ENCODE data around the gene COG7.
"Not testable (repeated sequence)": the region's sequence is repeated elsewhere in the genome, so short reads cannot be mapped to it uniquely, and the experiment has no call there.

COG7 gene

GRCh38 chr16:23452572-23453337 lies at the start of gene COG7:
COG7 (minus strand) TSS chr16:23453189; CDS start chr16:23452994, 195 bp downstream.
- peak; percentile 86 for DNase-seq

- DNase-seq: no peak
These were observed 49.5 kb upstream of the COG7 start for GRCh38 chr16:23502466-23502865.

GRCh38 chr16:23501291-23501690 lies 48.3 kb upstream of the COG7 start:
- no peak for DNase-seq

- DNase-seq: no peak
These were observed 47.9 kb upstream of the COG7 start for GRCh38 chr16:23500862-23501225.

GRCh38 chr16:23500212-23500861 lies 47.3 kb upstream of the COG7 start:
- no peak for DNase-seq

- DNase-seq: no peak
These were observed 46.8 kb upstream of the COG7 start for GRCh38 chr16:23499801-23500200.

- DNase-seq: no peak
These were observed 45.9 kb upstream of the COG7 start for GRCh38 chr16:23498863-23499262.

GRCh38 chr16:23497543-23497868 lies 44.5 kb upstream of the COG7 start:
- DNase-seq: no peak

- no peak for DNase-seq
These were observed 44.0 kb upstream of the COG7 start for GRCh38 chr16:23496821-23497542.

- DNase-seq: no peak
These were observed 42.7 kb upstream of the COG7 start for GRCh38 chr16:23495671-23496070.

GRCh38 chr16:23494188-23494587 lies 41.2 kb upstream of the COG7 start:
- DNase-seq: no peak

- DNase-seq: no peak
These were observed 38.8 kb upstream of the COG7 start for GRCh38 chr16:23491490-23492391.

- DNase-seq: no peak
These were observed 33.5 kb upstream of the COG7 start for GRCh38 chr16:23486480-23486879.

GRCh38 chr16:23485841-23486240 lies 32.9 kb upstream of the COG7 start:
- DNase-seq: no peak

- DNase-seq: no peak
These were observed 32.2 kb upstream of the COG7 start for GRCh38 chr16:23485257-23485614.

- DNase-seq: no peak
These were observed 31.7 kb upstream of the COG7 start for GRCh38 chr16:23484510-23485256.

- DNase-seq: not testable (repeated sequence)
These were observed 30.5 kb upstream of the COG7 start for GRCh38 chr16:23483492-23483891.

GRCh38 chr16:23482778-23483177 lies 29.8 kb upstream of the COG7 start:
- no peak for DNase-seq

GRCh38 chr16:23480257-23480656 lies 27.3 kb upstream of the COG7 start:
- DNase-seq: no peak

- DNase-seq: no peak
These were observed 26.1 kb upstream of the COG7 start for GRCh38 chr16:23479138-23479537.

- no peak for DNase-seq
These were observed 25.6 kb upstream of the COG7 start for GRCh38 chr16:23478566-23478965.

- DNase-seq: no peak
These were observed 23.3 kb upstream of the COG7 start for GRCh38 chr16:23476289-23476688.

Measured in stimulated activated CD4-positive, alpha-beta T cell treated with anti-CD3 and anti-CD28 coated beads, Interleukin-4, amount 100 ng/mL, for 1 hour (primary cell).